Measurements from ENCODE around the gene SLAMF9. TPM values are rescaled to one million over a fixed set of nuclear protein-coding genes. Genes with fewer than 3 reads are reported as not detected.

The SLAMF9 gene
- total RNA-seq, 1 donor from 2014 or later: 1.9 TPM

DNA sequence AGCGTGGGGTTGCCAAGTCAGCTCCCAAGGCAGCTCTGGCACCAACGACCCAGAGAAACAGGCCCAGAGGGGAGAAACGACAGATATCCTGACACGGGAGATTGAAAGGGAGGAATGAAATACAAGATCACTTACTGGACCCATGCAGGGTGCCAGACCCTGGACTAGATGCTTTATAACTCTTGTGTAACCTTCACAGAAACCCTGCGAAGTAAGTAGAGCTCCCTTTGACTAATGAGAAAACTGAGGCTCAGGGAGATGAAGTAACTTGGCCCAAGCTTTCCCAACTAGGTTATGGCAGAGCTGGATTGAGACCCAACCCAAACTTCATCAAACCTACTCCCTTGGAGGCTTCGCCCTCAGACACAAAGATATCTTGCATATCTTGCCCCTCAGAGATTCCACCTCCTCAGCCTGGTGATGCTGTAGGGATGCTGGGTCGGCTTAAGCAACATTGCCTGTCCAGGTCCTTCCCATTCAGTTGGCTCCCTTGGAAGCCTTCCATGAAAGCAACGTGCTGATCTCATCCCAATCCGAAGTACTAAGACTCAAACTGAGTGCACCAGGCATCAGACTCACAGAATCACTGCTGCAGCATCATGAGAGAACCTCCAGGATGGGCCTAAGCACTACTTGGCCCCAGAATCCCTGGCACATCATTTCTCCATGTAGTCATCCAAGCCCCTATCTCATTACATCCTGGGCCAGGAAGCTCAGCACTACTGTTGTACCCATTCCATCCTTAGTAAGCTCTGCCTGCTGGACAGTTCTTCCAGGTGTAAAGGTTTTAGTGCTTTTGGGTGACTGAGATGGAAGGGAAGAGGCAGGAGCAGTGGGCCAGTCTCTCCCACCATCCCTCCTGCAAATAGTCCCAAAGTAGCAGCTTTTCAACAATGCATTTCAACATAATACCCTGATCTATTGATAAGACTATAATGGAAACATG lies 7.5 kb downstream of the SLAMF9 start:
- DNase-seq (ENCODE audit: low spot score): no peak

DNA sequence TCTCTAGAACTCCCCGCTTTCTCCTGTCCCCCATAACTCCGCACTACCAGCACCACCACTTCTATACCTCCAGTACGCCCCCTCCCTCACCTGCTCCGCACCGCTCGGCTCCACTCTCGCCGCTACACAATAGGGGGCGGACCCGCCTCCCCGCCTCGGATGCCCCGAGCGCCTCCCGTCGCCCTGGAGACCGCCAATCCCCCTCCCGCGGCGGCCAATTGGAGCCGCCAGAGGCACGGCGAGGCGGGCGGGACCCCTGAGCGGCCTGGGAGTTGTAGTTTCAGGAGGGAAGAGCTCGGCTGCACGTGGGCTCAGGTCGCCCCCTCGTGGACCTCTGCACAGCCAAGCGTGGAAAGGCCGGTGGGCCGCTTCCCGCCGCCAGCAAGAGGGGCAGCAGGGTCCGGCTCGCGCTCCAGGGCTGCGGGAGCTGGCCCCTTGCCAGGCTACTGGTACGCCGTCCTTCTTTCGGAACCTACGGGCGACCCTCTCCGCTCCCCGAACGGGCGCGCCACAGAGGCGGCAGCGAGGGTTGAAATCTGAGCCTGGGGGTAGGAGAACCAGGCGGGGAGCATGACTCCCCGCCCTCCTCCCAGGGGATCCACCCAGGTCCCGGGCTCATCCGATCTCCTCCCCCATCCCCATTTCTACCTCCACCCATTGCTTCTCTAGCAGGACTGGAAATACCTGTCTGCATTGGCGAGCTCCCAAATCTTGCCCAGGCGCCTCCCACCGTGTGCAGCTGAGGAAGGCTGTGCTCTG lies 8.4 kb downstream of the SLAMF9 start, which contains the start of gene IGSF9:
TSS of gene IGSF9 (minus strand) at position 131 of the 759 bp plus-strand sequence. CDS start 2,159 bp downstream, outside the sequence.
- peak; percentile 93 for DNase-seq (ENCODE audit: low spot score)

- DNase-seq (ENCODE audit: low spot score): no peak
These were observed 9.2 kb downstream of the SLAMF9 start for GRCh38 chr1:159944623-159945455.

GRCh38 chr1:159943908-159944622 lies 10.0 kb downstream of the SLAMF9 start:
- no peak for DNase-seq (ENCODE audit: low spot score)

DNA sequence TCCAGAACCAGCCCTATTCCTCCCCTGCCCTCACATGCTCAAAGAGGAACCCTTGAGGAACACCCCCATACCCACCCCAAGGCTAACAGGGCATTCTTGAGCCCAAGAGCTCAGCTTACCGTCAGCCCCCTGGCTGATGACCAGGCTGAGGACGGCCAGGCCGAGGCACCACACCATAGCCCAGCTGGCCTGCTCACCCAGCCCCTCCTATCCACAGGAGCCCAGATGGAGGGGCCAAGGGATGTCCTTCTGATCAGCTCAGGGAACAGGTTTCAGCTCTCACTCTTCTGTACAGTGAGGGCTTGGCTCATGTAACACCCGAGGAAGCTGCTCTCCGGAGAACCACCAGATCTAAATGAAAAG lies 10.8 kb downstream of the SLAMF9 start:
- no peak for DNase-seq (ENCODE audit: low spot score)

DNA sequence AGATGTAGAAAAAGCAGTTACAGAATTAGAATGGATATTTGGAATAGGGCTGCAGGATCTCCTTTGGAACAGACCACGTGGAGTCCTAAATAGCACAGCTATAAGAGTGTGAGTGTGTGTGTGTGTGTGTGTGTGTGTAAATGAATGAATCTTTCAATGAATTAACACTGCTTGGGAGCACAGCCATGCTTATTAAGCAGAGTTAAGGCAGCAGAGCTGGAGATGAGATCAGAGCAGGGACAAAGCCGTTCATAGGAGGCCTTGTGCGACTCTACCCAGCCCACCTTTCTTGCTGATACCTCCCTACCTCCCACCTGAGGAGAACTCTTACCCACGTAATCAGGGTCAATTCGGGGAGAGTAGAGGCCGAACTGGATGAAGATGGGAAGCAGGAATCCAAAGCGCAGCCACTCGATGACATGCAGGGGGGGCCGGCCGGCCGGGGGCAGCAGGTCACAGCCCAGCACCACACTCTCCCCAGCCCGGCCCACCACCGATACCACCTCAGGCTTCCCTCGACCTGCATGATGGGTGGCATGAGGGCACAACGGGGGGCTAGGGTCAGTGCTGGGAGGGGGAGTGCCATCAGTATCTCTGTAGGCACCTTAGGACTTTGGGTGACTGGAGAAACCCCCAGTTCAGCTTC lies 11.3 kb downstream of the SLAMF9 start:
- DNase-seq (ENCODE audit: low spot score): no peak

DNA sequence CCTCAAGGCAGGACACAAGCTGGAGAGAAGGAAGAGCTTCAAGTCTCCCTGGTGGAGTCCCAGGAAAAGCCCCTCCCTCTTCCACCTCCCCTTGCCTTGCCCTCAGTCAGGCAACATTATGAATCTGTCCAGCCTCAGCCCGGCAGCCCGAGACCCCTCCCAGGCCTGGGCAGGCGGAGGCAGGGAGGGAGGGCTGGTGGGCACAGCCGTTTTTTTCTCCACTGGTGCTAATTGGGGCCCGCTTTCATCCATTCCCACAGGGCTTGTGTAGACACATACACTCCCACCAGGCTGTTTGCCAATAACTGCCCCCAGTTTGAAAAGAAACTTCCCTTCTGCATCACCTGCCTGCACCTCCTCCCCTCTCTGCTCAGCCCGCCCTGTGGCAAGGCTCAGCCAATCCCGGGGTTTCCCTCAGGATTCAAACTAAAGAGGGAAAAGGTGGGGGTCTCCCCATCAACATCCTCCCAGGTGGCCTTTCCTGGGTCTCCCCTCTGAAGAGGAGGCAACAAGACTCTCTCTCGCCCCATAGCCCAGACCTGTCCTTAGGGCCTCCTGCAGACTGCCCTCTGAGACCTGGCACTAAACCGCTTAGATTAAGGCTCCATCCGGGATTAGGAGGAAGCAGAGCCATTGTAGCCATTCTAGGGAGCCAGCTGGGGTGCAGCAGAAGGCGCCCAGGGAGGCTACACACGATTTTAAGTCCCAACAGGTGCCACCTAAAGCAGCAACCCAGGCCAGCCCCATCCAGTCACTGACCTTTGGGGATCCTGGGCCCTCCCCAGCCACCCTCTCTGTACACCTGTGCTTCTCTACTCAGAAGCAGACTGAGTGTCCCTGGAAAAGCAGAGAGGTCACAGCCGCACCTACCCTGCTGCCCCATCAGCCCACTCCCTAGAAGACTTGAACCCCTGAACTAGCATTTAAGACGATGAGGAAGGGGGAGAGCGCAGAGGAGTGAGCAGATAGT lies 12.2 kb downstream of the SLAMF9 start:
- DNase-seq (ENCODE audit: low spot score): no peak

GRCh38 chr1:159941141-159941540 lies 12.9 kb downstream of the SLAMF9 start:
- no peak for DNase-seq (ENCODE audit: low spot score)

DNA sequence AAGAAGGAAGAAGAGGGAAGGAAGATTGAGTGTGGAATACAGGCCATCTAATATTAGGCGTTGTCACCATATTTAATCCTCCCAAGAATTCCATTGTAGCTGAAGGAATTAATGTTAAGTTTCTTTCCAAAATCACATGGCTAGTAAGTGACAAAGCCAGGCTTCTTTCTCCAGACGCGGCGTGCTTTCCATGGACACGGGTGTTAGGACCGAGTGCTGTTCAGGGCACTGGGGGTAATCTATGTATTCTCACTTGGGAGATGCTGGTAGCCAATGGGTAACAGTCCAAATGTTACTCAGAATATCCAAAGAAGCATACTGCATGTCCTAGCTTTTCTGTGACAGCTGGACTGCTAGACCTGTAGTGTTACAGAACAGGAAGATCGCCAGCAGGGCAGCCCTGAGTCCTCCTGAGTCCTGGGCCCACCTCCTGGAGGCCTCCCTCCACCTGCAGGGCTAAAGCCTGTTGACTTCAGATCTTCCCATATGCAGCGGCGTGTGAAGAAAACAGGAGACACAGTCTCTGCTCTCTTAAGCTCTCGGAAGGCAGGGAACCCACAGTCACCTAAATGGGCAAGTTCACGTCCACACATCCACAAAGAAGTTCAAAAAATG lies 13.9 kb downstream of the SLAMF9 start:
- DNase-seq (ENCODE audit: low spot score): no peak

DNA sequence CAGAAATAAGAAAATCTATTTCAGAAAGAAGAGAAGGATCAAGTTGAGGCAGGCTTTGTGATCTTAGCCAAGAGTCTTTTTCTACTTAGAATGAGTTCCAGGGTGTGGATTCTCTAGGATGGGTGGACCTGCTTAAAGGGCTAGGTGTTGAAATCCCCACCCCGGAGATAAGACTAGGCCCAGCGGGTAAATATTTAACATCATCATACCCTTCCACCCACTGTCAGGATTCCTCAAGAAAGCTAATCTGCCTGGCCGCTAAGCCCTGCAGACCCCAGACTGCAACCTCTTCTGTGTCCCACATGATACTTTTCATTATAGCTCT lies 14.4 kb downstream of the SLAMF9 start:
- no peak for DNase-seq (ENCODE audit: low spot score)

- no peak for DNase-seq (ENCODE audit: low spot score)
These were observed 14.9 kb downstream of the SLAMF9 start for GRCh38 chr1:159938905-159939677.

DNA sequence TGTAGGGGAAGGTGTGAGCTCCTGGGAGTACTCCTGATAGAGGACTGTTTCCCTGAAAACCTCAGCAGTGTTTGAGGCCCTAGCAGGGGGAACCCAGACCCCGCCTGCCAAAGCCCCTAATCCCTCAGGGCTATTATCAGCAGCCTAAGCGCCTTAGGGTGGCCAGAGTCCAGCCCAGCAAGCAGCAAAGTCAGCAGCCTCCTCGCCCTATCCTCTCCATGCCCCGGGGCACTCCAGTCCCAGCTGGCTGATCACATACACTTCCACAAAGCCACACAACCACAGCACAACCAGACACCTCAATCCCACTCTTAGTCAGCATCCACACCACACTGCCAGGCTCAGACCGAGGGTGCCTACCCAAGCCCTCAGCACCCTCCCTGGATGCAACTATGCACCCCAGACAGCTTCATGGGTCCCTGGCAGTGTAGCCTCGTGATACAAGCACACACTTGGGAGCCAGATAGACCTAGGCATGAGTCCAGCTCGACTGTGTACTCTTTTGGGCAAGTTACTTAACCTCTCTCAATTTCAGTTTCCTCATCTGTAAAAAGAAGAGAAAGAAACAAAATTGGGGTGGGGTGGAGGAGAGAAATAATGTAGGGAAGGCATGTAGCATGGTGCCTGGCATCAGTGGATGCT lies 15.7 kb downstream of the SLAMF9 start:
- DNase-seq (ENCODE audit: low spot score): no peak

GRCh38 chr1:159937054-159937750 lies 16.8 kb downstream of the SLAMF9 start:
- no peak for DNase-seq (ENCODE audit: low spot score)

DNA sequence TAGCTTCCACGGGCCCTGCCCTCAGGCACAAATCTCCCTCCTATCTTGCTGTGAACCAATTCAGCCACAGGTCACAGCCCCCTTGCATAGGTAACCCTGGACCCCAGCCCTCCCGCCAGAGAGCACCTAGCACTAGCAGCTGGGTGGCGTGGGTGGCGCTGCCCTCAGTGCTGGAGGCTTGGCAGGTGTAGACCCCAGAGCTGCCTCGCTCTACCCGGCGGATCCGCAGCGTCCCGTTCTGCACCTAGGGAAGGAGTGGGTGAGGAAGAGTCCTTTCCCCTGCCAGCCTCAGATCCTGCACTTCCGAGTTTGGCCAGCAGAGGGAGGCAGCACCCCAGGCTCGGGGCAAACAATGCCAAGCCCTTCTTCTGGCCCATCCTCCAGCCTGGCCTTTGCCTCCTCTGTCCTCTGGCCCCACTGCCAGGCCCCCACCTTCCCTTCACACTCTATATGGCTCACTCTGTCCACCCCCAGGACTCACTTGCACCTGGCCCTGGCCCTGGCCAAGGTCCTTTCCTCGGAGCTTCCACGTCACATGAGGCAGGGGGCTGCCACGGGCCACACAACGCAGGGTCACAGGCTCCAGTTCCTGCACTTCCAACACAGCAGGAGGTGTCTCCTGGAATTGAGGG lies 17.6 kb downstream of the SLAMF9 start:
- peak; percentile 61 for DNase-seq (ENCODE audit: low spot score)

DNA sequence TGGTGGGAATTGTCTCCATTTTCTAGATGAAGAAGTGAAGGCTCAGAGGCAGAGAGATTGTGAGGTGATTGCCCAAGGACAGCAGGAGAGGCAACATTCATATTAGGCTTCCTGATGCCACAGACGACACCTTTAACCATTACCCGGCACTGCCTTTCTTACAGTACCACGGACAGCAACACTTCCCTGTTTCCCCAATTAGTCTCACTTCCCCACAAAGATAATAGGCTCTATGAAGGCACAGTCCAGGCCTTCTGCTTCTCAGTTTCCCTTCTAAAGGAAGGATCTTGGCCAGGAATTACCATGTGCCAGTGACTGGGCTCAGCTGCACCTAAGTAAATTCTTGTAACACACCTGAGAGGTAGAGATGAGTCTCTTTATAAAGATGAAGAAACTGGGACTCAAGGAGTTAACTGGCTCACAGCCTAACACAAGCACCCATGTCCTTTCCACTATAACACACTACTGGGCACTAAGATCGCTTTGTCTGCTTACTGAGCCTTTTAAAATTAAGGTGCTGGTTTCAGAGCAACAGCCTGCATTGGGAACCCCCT lies 18.2 kb downstream of the SLAMF9 start:
- DNase-seq (ENCODE audit: low spot score): no peak

GRCh38 chr1:159935305-159935704 lies 18.7 kb downstream of the SLAMF9 start:
- DNase-seq (ENCODE audit: low spot score): no peak

Measured in umbilical cord (tissue), 2 donors.